Measurements from ENCODE around the gene ANKRD12. TPM values are rescaled to one million over a fixed set of nuclear protein-coding genes. Genes with fewer than 3 reads are reported as not detected.

The ANKRD12 gene
- total and polyA plus RNA-seq, 12 donors: 14.1 to 91.2 (median 36.5) TPM

- Histone ChIP-seq H3K27me3 (no peaks in the 10 kb centered on the region), H3K36me3 (replicated peaks in 1 of 2) (no peaks in the 10 kb centered on the region), H3K4me1 (replicated peaks in 1 of 2) (peaks cover 18 to 77% of the 10 kb centered on the region in 2 donors), H3K9me3 (replicated peaks in 1 of 3) (no peaks in the 10 kb centered on the region), H3K27ac (no peak overlapping the region), H3K4me3 (no peak overlapping the region)
- intact Hi-C loops (cut with DNase I): no loop called here
- TF ChIP-seq CTCF (IDR thresholded peaks at IDR 0.05) (no peak), POLR2A (IDR thresholded peaks at IDR 0.05) (no peak)
- no peak for DNase-seq
- 97 to 100% (median 98%) methylated on average over 2 of the region's 2 CpGs for WGBS, 4 donors
Measured at GRCh38 chr18:9140984-9141383, 4.4 kb downstream of the ANKRD12 start.

- H3K4me3 ChIP-seq: no peak overlapping the region
- intact Hi-C loops (cut with DNase I): loop anchor here in 1 of 2 donors (5.0 kb wide), 1 partner anchor 74 kb away; no protein-coding TSS in a partner anchor
- no peak overlapping the region for H3K27ac ChIP-seq
- WGBS, 4 donors: 88 to 95% (median 93%) methylated on average over 1 of the region's 1 CpG
- TF ChIP-seq CTCF (IDR thresholded peaks at IDR 0.05) (no peak), POLR2A (IDR thresholded peaks at IDR 0.05) (no peak)
- H3K4me1 ChIP-seq (replicated peaks in 1 of 2): peaks cover 0 to 75% of the 10 kb centered on the region in 2 donors
- no peak for DNase-seq
- no peaks in the 10 kb centered on the region for H3K36me3 ChIP-seq (replicated peaks in 1 of 2)
- H3K27me3 ChIP-seq: no peaks in the 10 kb centered on the region
- no peaks in the 10 kb centered on the region for H3K9me3 ChIP-seq (replicated peaks in 1 of 3)
Measured at GRCh38 chr18:9146224-9146623, 9.6 kb downstream of the ANKRD12 start.

- no peaks in the 10 kb centered on the region for H3K36me3 ChIP-seq (replicated peaks in 1 of 2)
- H3K9me3 ChIP-seq (replicated peaks in 1 of 3): no peaks in the 10 kb centered on the region
- intact Hi-C loops (cut with DNase I): loop anchor here in 1 of 2 donors (5.0 kb wide), 1 partner anchor 75 kb away; no protein-coding TSS in a partner anchor
- peaks cover 0 to 76% of the 10 kb centered on the region in 2 donors for H3K4me1 ChIP-seq (replicated peaks in 1 of 2)
- DNase-seq: peak in 6 of 7 donors; percentile 31 to 76 (median 52)
- peak overlapping the region in 2 of 5 donors; percentile 6 to 61 for H3K27ac ChIP-seq
- no peak overlapping the region for H3K4me3 ChIP-seq
- TF ChIP-seq CTCF (IDR thresholded peaks at IDR 0.05) (peak; percentile 59 to 83 (median 79)), POLR2A (IDR thresholded peaks at IDR 0.05) (no peak)
- no peaks in the 10 kb centered on the region for H3K27me3 ChIP-seq
- 3 to 21% (median 16%) methylated on average over 1 of the region's 1 CpG for WGBS, 4 donors
Measured at GRCh38 chr18:9147440-9148202, 11.0 kb downstream of the ANKRD12 start.

- Histone ChIP-seq H3K9me3 (replicated peaks in 1 of 3) (no peaks in the 10 kb centered on the region), H3K27me3 (no peaks in the 10 kb centered on the region), H3K4me3 (no peak overlapping the region), H3K4me1 (replicated peaks in 1 of 2) (peaks cover 0 to 77% of the 10 kb centered on the region in 2 donors), H3K36me3 (replicated peaks in 1 of 2) (no peaks in the 10 kb centered on the region), H3K27ac (peak overlapping the region in 1 of 5 donors; percentile 61)
- intact Hi-C loops (cut with DNase I): loop anchor here in 1 of 2 donors (5.0 kb wide), 1 partner anchor 76 kb away; no protein-coding TSS in a partner anchor
- TF ChIP-seq CTCF (IDR thresholded peaks at IDR 0.05) (no peak), POLR2A (IDR thresholded peaks at IDR 0.05) (no peak)
- DNase-seq: no peak
- 12 to 45% (median 34%) methylated on average over 1 of the region's 1 CpG for WGBS, 4 donors
Measured at GRCh38 chr18:9148203-9148552, 11.6 kb downstream of the ANKRD12 start.
